DND-41 (cell line): Measurements from ENCODE around the gene CDX2.

Experiments used
- ATAC-seq: fragments of 200-7000 bp; cut with Tn5 transposase; 3 replicates; pipeline ENCODE4 v1.9.1; 2021; ENCODE audit warnings: low read depth; ENCODE audit not compliant: insufficient read depth
- DNase-seq: peaks from one replicate; pipeline ENCODE4 v3.0.0-alpha.2; 2020
- H2AFZ ChIP-seq: 2 replicates; pipeline ENCODE4 v1.6.0; 2012; ENCODE audit warnings: low read depth, low read length
- H3K27ac ChIP-seq: 2 replicates; pipeline ENCODE4 v1.5.1; 2012; ENCODE audit warnings: low read length, inconsistent platforms
- H3K27me3 ChIP-seq: fragments of 200-600 bp; sonication (generic); 2 replicates; pipeline ENCODE4 v1.6.0; 2012; ENCODE audit warnings: low read length, mild to moderate bottlenecking, inconsistent platforms; ENCODE audit not compliant: insufficient read depth, poor library complexity
- H3K36me3 ChIP-seq: 2 replicates; pipeline ENCODE4 v1.5.1; 2012; ENCODE audit warnings: low read length, inconsistent platforms; ENCODE audit not compliant: insufficient read depth
- H3K4me1 ChIP-seq: 2 replicates; pipeline ENCODE4 v1.5.1; 2012; ENCODE audit warnings: mild to moderate bottlenecking, low read length; ENCODE audit not compliant: insufficient read depth
- H3K4me2 ChIP-seq: 2 replicates; pipeline ENCODE4 v1.6.0; 2012; ENCODE audit warnings: mild to moderate bottlenecking, moderate library complexity, low read length, inconsistent platforms; ENCODE audit not compliant: insufficient read depth
- H3K4me3 ChIP-seq, 2 experiments: fragments of 200-600 bp in 1 of 2; shearing (Covaris generic) in 1 of 2; 2 replicates each; pipeline ENCODE4 v1.5.1; 2012 to 2016; ENCODE audit warnings: inconsistent platforms in 2 of 2, low read length in 2 of 2, mild to moderate bottlenecking in 2 of 2, low read depth in 1 of 2, moderate library complexity in 1 of 2
- H3K79me2 ChIP-seq: 2 replicates; pipeline ENCODE4 v1.6.0; 2012; ENCODE audit warnings: low read length, inconsistent platforms; ENCODE audit not compliant: insufficient read depth
- H3K9ac ChIP-seq: 2 replicates; pipeline ENCODE4 v1.6.0; 2012; ENCODE audit warnings: low read depth, mild to moderate bottlenecking, inconsistent platforms, low read length, moderate library complexity
- H3K9me3 ChIP-seq: 2 replicates; pipeline ENCODE4 v1.5.1; 2012; ENCODE audit warnings: low read length, moderate library complexity, mild to moderate bottlenecking, inconsistent platforms; ENCODE audit not compliant: insufficient read depth, severe bottlenecking
- H4K20me1 ChIP-seq: 2 replicates; pipeline ENCODE4 v1.6.0; 2012; ENCODE audit warnings: low read length; ENCODE audit not compliant: insufficient read depth
- EZH2 ChIP-seq: IDR thresholded peaks from 3 replicates; pipeline ENCODE4 v1.6.1; 2012; ENCODE audit warnings: borderline replicate concordance, low read depth, mild to moderate bottlenecking, moderate library complexity, low read length, inconsistent platforms; ENCODE audit not compliant: severe bottlenecking
- TF ChIP-seq, protein P1 (sequence below): IDR thresholded peaks from 2 replicates; pipeline ENCODE4 v1.5.1; 2012; ENCODE audit warnings: borderline replicate concordance, low read length, moderate library complexity, mild to moderate bottlenecking; ENCODE audit not compliant: poor library complexity, severe bottlenecking; ENCODE audit errors: extremely low read depth

CDX2 gene

DNA sequence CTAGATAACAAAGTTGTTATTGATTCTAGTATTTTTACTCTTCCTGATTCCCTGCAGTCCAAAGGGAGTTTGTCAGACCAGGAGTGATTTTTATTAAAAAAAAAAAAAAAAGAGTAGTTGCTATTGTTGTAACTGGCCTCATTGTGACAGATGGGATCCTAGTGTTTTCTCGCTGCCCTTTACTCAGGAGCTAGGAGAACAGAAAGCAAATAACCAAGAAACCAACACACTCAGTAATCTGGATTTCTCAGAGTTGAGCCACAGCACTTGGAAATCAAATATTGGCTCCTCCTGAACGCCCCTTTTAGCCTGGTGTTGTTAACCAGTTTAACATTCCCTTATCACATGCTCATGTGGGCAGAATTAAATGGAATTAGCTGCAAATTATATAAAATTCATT lies 57.6 kb downstream of the CDX2 start:
- H3K4me1 ChIP-seq: no peaks in the 10 kb centered on the region
- TF ChIP-seq EZH2: no peak
- TF ChIP-seq, protein P1, sequence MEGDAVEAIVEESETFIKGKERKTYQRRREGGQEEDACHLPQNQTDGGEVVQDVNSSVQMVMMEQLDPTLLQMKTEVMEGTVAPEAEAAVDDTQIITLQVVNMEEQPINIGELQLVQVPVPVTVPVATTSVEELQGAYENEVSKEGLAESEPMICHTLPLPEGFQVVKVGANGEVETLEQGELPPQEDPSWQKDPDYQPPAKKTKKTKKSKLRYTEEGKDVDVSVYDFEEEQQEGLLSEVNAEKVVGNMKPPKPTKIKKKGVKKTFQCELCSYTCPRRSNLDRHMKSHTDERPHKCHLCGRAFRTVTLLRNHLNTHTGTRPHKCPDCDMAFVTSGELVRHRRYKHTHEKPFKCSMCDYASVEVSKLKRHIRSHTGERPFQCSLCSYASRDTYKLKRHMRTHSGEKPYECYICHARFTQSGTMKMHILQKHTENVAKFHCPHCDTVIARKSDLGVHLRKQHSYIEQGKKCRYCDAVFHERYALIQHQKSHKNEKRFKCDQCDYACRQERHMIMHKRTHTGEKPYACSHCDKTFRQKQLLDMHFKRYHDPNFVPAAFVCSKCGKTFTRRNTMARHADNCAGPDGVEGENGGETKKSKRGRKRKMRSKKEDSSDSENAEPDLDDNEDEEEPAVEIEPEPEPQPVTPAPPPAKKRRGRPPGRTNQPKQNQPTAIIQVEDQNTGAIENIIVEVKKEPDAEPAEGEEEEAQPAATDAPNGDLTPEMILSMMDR: no peak
- no peaks in the 10 kb centered on the region for H3K79me2 ChIP-seq
- no peak overlapping the region for H3K9ac ChIP-seq
- no peak overlapping the region for H3K4me3 ChIP-seq
- H3K4me2 ChIP-seq: no peak overlapping the region
- no peaks in the 10 kb centered on the region for H3K9me3 ChIP-seq
- ATAC-seq: no peak
- H4K20me1 ChIP-seq: no peaks in the 10 kb centered on the region
- DNase-seq: no peak
- no peak overlapping the region for H2AFZ ChIP-seq
- H3K27me3 ChIP-seq: peaks cover 3% of the 10 kb centered on the region
- H3K36me3 ChIP-seq: no peaks in the 10 kb centered on the region
- no peak overlapping the region for H3K27ac ChIP-seq
